Esophagus squamous epithelium (tissue), 4 donors: Measurements from ENCODE around the gene DSTYK.

ENCODE experiments used
- POLR2A ChIP-seq, 4 donors: fragments of 450-650 bp; IDR thresholded peaks; one replicate each; pipeline ENCODE4 v1.6.1; 2017; ENCODE audit warnings: antibody characterized with exemption in 4 of 4, mild to moderate bottlenecking in 4 of 4, moderate library complexity in 3 of 4
- TF ChIP-seq, protein P1 (sequence below), 6 experiments: fragments of 450-650 bp in 4 of 6; fragments of 200-600 bp in 2 of 6; sonication (generic) in 2 of 6; IDR thresholded peaks; one replicate each; pipeline ENCODE4 v1.5.1; 2016 to 2019; ENCODE audit warnings: antibody characterized with exemption in 6 of 6, mild to moderate bottlenecking in 4 of 6, moderate library complexity in 4 of 6

DNA sequence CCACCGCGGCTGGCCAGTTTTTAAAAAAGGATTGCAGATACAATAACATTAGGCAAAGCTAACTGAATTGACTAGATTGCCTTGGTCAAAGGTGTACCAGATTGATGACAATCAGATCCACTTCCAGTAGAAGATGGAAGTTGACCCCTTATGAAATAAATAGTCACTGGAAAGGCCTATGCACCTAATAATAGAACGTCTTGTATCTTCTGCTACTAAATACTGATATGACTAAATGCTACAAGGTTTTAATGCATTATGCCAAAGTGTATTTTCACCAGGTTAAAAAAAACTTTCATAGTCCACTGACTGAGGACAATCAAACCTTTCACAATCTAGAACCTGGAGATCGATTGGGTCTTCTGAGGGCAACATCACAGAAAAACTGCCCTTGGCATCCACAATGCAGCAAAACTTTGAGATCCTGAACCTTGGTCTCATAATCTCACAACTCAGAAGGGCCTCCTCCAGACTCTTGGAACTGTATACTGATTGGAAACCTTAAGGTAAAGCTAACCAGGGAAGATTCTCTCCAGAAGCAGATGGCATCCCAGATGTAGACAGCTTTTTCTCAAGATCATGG, 82.0 kb downstream of the DSTYK start:
- TF ChIP-seq, protein P1, sequence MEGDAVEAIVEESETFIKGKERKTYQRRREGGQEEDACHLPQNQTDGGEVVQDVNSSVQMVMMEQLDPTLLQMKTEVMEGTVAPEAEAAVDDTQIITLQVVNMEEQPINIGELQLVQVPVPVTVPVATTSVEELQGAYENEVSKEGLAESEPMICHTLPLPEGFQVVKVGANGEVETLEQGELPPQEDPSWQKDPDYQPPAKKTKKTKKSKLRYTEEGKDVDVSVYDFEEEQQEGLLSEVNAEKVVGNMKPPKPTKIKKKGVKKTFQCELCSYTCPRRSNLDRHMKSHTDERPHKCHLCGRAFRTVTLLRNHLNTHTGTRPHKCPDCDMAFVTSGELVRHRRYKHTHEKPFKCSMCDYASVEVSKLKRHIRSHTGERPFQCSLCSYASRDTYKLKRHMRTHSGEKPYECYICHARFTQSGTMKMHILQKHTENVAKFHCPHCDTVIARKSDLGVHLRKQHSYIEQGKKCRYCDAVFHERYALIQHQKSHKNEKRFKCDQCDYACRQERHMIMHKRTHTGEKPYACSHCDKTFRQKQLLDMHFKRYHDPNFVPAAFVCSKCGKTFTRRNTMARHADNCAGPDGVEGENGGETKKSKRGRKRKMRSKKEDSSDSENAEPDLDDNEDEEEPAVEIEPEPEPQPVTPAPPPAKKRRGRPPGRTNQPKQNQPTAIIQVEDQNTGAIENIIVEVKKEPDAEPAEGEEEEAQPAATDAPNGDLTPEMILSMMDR (IDR thresholded peaks at IDR 0.05): no peak
- TF ChIP-seq POLR2A (IDR thresholded peaks at IDR 0.05): no peak
